IMR-90 (cell line): Measurements from ENCODE around the gene KYAT1. TPM values are rescaled to one million over a fixed set of nuclear protein-coding genes. Genes with fewer than 3 reads are reported as not detected.

Experiments used
- ATAC-seq: fragments of 200-7000 bp; cut with Tn5 transposase; 2 replicates; pipeline ENCODE4 v1.9.1; 2020; ENCODE audit warnings: low read depth, mild to moderate bottlenecking, moderate library complexity
- BruUV-seq: library from RNA; stranded (reverse); fragments of 400-500 nt; replicated peaks from 2 replicates; lab custom pipeline; 2021; lab: Mats Ljungman, UMichigan
- CTCF ChIA-PET: fragments of 300-600 bp; formaldehyde crosslinking; extraction: SDS; loops from one replicate; lab custom pipeline; 2021; ENCODE audit warnings: antibody characterized with exemption; lab: Yijun Ruan, JAX
- POLR2A ChIA-PET: fragments of 300-600 bp; sonication (Branson Sonifier 250); formaldehyde crosslinking; loops from one replicate; lab custom pipeline; 2022; ENCODE audit warnings: antibody characterized with exemption; ENCODE audit not compliant: unreplicated experiment; lab: Charles Lee
- DNase-seq: peaks from one replicate; pipeline ENCODE4 v3.0.0; 2013
- H2AFZ ChIP-seq: replicated peaks from 2 replicates; pipeline ENCODE3; 2013; ENCODE audit warnings: low read length, mild to moderate bottlenecking; ENCODE audit not compliant: poor library complexity
- H2AK5ac ChIP-seq: 2 replicates; pipeline ENCODE4 v1.6.1; 2013; ENCODE audit warnings: low read depth, low read length, inconsistent platforms
- H2AK9ac ChIP-seq: replicated peaks from 2 replicates; pipeline ENCODE3; 2013; ENCODE audit warnings: mild to moderate bottlenecking, low read depth, low read length, moderate library complexity; ENCODE audit not compliant: poor library complexity
- H2BK120ac ChIP-seq: 2 replicates; pipeline ENCODE4 v1.6.1; 2013; ENCODE audit warnings: low read depth, low read length, inconsistent platforms
- H2BK15ac ChIP-seq: 3 replicates; pipeline ENCODE4 v1.6.1; 2013; ENCODE audit warnings: low read depth, low read length, inconsistent platforms
- H2BK20ac ChIP-seq: 2 replicates; pipeline ENCODE4 v1.6.1; 2013; ENCODE audit warnings: low read depth, mild to moderate bottlenecking, inconsistent platforms, low read length, moderate library complexity
- H2BK5ac ChIP-seq: 2 replicates; pipeline ENCODE4 v1.6.1; 2013; ENCODE audit warnings: mild to moderate bottlenecking, low read depth, low read length, inconsistent platforms; ENCODE audit not compliant: poor library complexity, severe bottlenecking
- H3K14ac ChIP-seq: replicated peaks from 2 replicates; pipeline ENCODE4 v1.6.1; 2013; ENCODE audit warnings: low read depth, low read length, inconsistent platforms
- H3K18ac ChIP-seq: 2 replicates; pipeline ENCODE4 v1.6.1; 2013; ENCODE audit warnings: low read depth, low read length, control low read depth
- H3K23ac ChIP-seq: 2 replicates; pipeline ENCODE4 v1.6.1; 2013; ENCODE audit warnings: low read depth, low read length, inconsistent platforms
- H3K27ac ChIP-seq: 2 replicates; pipeline ENCODE4 v1.5.1; 2013; ENCODE audit warnings: mild to moderate bottlenecking, control low read depth, low read length; ENCODE audit not compliant: insufficient read depth
- H3K27me3 ChIP-seq: 2 replicates; pipeline ENCODE4 v1.6.1; 2013; ENCODE audit warnings: low read length; ENCODE audit not compliant: control insufficient read depth, insufficient read depth
- H3K36me3 ChIP-seq: 2 replicates; pipeline ENCODE4 v1.6.1; 2013; ENCODE audit warnings: low read length, mixed read lengths; ENCODE audit not compliant: control insufficient read depth, insufficient read depth
- H3K4ac ChIP-seq: 2 replicates; pipeline ENCODE4 v1.6.1; 2013; ENCODE audit warnings: low read depth, low read length, inconsistent platforms
- H3K4me1 ChIP-seq: 2 replicates; pipeline ENCODE4 v1.6.1; 2013; ENCODE audit warnings: low read length, mixed read lengths; ENCODE audit not compliant: control insufficient read depth, insufficient read depth
- H3K4me2 ChIP-seq: 2 replicates; pipeline ENCODE4 v1.6.1; 2013; ENCODE audit warnings: low read depth, mild to moderate bottlenecking, control low read depth, low read length, moderate library complexity
- H3K4me3 ChIP-seq: 2 replicates; pipeline ENCODE4 v1.5.1; 2013; ENCODE audit warnings: low read depth, mild to moderate bottlenecking, control low read depth, low read length, moderate library complexity; ENCODE audit not compliant: insufficient read depth
- H3K56ac ChIP-seq: 2 replicates; pipeline ENCODE4 v1.6.1; 2013; ENCODE audit warnings: low read length, inconsistent platforms; ENCODE audit not compliant: insufficient read depth; ENCODE audit errors: extremely low read depth
- H3K79me1 ChIP-seq, 2 experiments: 2 replicates each; pipeline ENCODE4 v1.6.1; 2013; ENCODE audit warnings: low read length in 2 of 2, inconsistent platforms in 1 of 2, low read depth in 1 of 2
- H3K9ac ChIP-seq: 2 replicates; pipeline ENCODE4 v1.6.1; 2013; ENCODE audit warnings: low read depth, low read length, control low read depth
- H3K9me1 ChIP-seq: 2 replicates; pipeline ENCODE4 v1.6.1; 2013; ENCODE audit warnings: low read length, inconsistent platforms; ENCODE audit not compliant: insufficient read depth
- H3K9me3 ChIP-seq: 2 replicates; pipeline ENCODE4 v1.6.1; 2013; ENCODE audit warnings: low read length; ENCODE audit not compliant: control insufficient read depth, insufficient read depth
- H4K20me1 ChIP-seq: 2 replicates; pipeline ENCODE4 v1.6.1; 2013; ENCODE audit warnings: low read length, inconsistent platforms; ENCODE audit not compliant: insufficient read depth
- H4K5ac ChIP-seq: 2 replicates; pipeline ENCODE4 v1.6.1; 2013; ENCODE audit warnings: mild to moderate bottlenecking, low read depth, low read length, control low read depth
- H4K8ac ChIP-seq, 2 experiments: 2 replicates each; pipeline ENCODE4 v1.6.1; 2013; ENCODE audit warnings: low read depth in 2 of 2, low read length in 2 of 2, control low read depth in 1 of 2, inconsistent platforms in 1 of 2
- H4K91ac ChIP-seq: 2 replicates; pipeline ENCODE4 v1.6.1; 2013; ENCODE audit warnings: low read depth, low read length, inconsistent platforms; ENCODE audit not compliant: insufficient read depth
- CEBPB ChIP-seq: IDR thresholded peaks from 2 replicates; pipeline ENCODE4 v1.6.1; 2012; ENCODE audit warnings: low read depth, low read length, improper control_type of control experiment
- FOS ChIP-seq: fragments of 150-350 bp; IDR thresholded peaks from 2 replicates; pipeline ENCODE4 v1.6.1; 2016; ENCODE audit warnings: low read depth, low read length
- MAFK ChIP-seq: IDR thresholded peaks from 2 replicates; pipeline ENCODE4 v1.6.1; 2012; ENCODE audit warnings: low read depth, low read length, improper control_type of control experiment
- MAZ ChIP-seq: IDR thresholded peaks from 2 replicates; pipeline ENCODE4 v1.6.1; 2012; ENCODE audit warnings: low read depth, mild to moderate bottlenecking, low read length, improper control_type of control experiment, moderate library complexity, borderline replicate concordance
- NFE2L2 ChIP-seq: fragments of 150-350 bp; IDR thresholded peaks from 2 replicates; pipeline ENCODE4 v1.6.1; 2016; ENCODE audit warnings: low read depth, mild to moderate bottlenecking, low read length
- POLR2A ChIP-seq: IDR thresholded peaks from 2 replicates; pipeline ENCODE4 v1.6.1; 2012; ENCODE audit warnings: mild to moderate bottlenecking, low read depth, low read length
- RAD21 ChIP-seq: IDR thresholded peaks from 2 replicates; pipeline ENCODE4 v1.6.1; 2012; ENCODE audit warnings: low read length, improper control_type of control experiment
- RCOR1 ChIP-seq: IDR thresholded peaks from 2 replicates; pipeline ENCODE4 v1.6.1; 2012; ENCODE audit warnings: mild to moderate bottlenecking, low read length, improper control_type of control experiment; ENCODE audit not compliant: insufficient replicate concordance
- RFX5 ChIP-seq: IDR thresholded peaks from 2 replicates; pipeline ENCODE4 v1.8.0; 2012; ENCODE audit warnings: low read depth, mild to moderate bottlenecking, low read length, moderate library complexity
- SMC3 ChIP-seq: fragments of 150-350 bp; IDR thresholded peaks from 2 replicates; pipeline ENCODE4 v1.6.1; 2016; ENCODE audit warnings: low read depth, mild to moderate bottlenecking, antibody characterized with exemption, low read length, moderate library complexity
- WGBS, 2 experiments: methylation state at CpG; one replicate each; pipeline versions ENCODE4 v1.1.5 to v1.1.7; 2013; ENCODE audit warnings: missing lambda C conversion rate in 2 of 2; ENCODE audit not compliant: insufficient read length in 1 of 2; ENCODE audit errors: extremely low coverage in 2 of 2; 5-methylcytosine and 5-hydroxymethylcytosine counted together
- dilution Hi-C: fragments of 300-500 bp; cut with HindIII; formaldehyde crosslinking; loops from one replicate; pipeline ENCODE4 v1.14.3; 2018; ENCODE audit warnings: low sequenced_read_pairs; ENCODE audit not compliant: unreplicated experiment
- in situ Hi-C: fragments of 300-500 bp; cut with MboI; formaldehyde crosslinking; loops from 3 replicates; pipeline ENCODE4 v1.14.3; 2019; ENCODE audit warnings: low sequenced_read_pairs, inconsistent platforms, mixed read lengths
- intact Hi-C: fragments of 100-400 bp; cut with micrococcal nuclease; formaldehyde crosslinking; loops from 2 replicates; pipeline ENCODE4 v1.10.0; 2022
- polyA plus RNA-seq, 3 experiments: library from polyadenylated mRNA; depleted of rRNA; stranded (reverse); fragments of >200 nt; gene quantifications; 2 replicates each; pipeline ENCODE4 v1.2.3, GENCODE V29; 2012; ENCODE audit warnings: low replicate concordance in 1 of 3
- total RNA-seq: library from RNA; depleted of rRNA; stranded (reverse); fragments of >200 nt; gene quantifications from 2 replicates; pipeline ENCODE4 v1.2.3, GENCODE V29; 2012
- TF ChIP-seq, protein P1 (sequence below): conservative IDR thresholded peaks from 2 replicates; pipeline ENCODE4 v1.5.1; 2012; ENCODE audit warnings: mild to moderate bottlenecking, low read depth, low read length, improper control_type of control experiment
- TF ChIP-seq, protein P2 (sequence below): fragments of 150-350 bp; IDR thresholded peaks from 2 replicates; pipeline ENCODE4 v1.6.1; 2016; ENCODE audit warnings: low read depth, mild to moderate bottlenecking, low read length, moderate library complexity, borderline replicate concordance

KYAT1 gene
- total and polyA plus RNA-seq, 2 of the 4 experiments (the other 2 are of a cell fraction), result 6.8 to 9.5 TPM

DNA sequence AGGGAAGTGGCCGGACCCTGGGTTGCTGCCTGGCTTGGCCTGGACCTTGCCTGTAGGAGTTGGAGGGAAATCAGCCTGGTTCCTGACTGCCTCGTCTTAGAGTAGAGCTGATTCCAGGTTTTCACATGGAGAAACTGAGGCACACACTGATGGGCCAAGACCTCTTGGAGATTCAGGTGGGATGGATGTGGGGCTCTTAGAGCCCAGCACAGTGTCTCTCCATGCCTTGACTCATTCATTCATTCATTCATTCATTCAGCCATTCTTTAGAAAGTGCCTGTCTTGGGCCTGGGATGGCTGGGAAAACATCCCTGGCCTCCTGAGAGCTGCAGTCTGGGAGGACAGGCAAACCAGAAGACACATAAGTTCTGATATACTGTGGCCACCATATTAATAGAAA lies 2.4 kb upstream of the KYAT1 start:
- Histone ChIP-seq H3K14ac (no peak overlapping the region), H3K18ac (no peak overlapping the region), H3K9me1 (peaks cover 33% of the 10 kb centered on the region), H4K91ac (no peak overlapping the region), H2AFZ (no peak overlapping the region), H2AK5ac (no peak overlapping the region), H2BK15ac (no peak overlapping the region), H4K5ac (no peak overlapping the region), H3K27ac (no peak overlapping the region), H3K4ac (peak overlapping the region; percentile 61), H3K23ac (peak overlapping the region; percentile 23; the same call in 1 of the 2 replicates), H2BK5ac (no peak overlapping the region), H3K9ac (no peak overlapping the region), H3K79me1 (peaks cover 27 to 84% of the 10 kb centered on the region in 2 experiments), H3K36me3 (peaks cover 32% of the 10 kb centered on the region), H3K4me1 (peaks cover 19% of the 10 kb centered on the region), H4K20me1 (peaks cover 43% of the 10 kb centered on the region), H3K9me3 (no peaks in the 10 kb centered on the region), H3K4me2 (no peak overlapping the region), H2AK9ac (peak overlapping the region; percentile 67), H3K4me3 (no peak overlapping the region), H3K56ac (no peak overlapping the region), H4K8ac (no peak overlapping the region), H2BK20ac (no peak overlapping the region), H2BK120ac (no peak overlapping the region), H3K27me3 (no peaks in the 10 kb centered on the region)
- in situ Hi-C loops, result no loop called here
- no peak for TF ChIP-seq RCOR1
- TF ChIP-seq SMC3, result no peak
- TF ChIP-seq FOS, result no peak
- no peak for TF ChIP-seq CEBPB
- TF ChIP-seq POLR2A, result no peak
- TF ChIP-seq, protein P1, sequence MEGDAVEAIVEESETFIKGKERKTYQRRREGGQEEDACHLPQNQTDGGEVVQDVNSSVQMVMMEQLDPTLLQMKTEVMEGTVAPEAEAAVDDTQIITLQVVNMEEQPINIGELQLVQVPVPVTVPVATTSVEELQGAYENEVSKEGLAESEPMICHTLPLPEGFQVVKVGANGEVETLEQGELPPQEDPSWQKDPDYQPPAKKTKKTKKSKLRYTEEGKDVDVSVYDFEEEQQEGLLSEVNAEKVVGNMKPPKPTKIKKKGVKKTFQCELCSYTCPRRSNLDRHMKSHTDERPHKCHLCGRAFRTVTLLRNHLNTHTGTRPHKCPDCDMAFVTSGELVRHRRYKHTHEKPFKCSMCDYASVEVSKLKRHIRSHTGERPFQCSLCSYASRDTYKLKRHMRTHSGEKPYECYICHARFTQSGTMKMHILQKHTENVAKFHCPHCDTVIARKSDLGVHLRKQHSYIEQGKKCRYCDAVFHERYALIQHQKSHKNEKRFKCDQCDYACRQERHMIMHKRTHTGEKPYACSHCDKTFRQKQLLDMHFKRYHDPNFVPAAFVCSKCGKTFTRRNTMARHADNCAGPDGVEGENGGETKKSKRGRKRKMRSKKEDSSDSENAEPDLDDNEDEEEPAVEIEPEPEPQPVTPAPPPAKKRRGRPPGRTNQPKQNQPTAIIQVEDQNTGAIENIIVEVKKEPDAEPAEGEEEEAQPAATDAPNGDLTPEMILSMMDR, result no peak
- no peak for TF ChIP-seq NFE2L2
- no peak for TF ChIP-seq MAFK
- no peak for TF ChIP-seq RAD21
- TF ChIP-seq, protein P2, sequence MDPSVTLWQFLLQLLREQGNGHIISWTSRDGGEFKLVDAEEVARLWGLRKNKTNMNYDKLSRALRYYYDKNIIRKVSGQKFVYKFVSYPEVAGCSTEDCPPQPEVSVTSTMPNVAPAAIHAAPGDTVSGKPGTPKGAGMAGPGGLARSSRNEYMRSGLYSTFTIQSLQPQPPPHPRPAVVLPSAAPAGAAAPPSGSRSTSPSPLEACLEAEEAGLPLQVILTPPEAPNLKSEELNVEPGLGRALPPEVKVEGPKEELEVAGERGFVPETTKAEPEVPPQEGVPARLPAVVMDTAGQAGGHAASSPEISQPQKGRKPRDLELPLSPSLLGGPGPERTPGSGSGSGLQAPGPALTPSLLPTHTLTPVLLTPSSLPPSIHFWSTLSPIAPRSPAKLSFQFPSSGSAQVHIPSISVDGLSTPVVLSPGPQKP, result no peak
- TF ChIP-seq MAZ, result no peak
- no peak for TF ChIP-seq RFX5
- ChIA-PET POLR2A (no interaction called here), CTCF (no interaction called here)
- dilution Hi-C loops, result no loop called here
- DNase-seq, result no peak
- no peak for ATAC-seq
- no TSS peak for BruUV-seq
- 86% methylated on average over 1 of the region's 2 CpGs; no CpG with 5 or more reads in 1 of the 2 experiments for WGBS, 2 experiments
- intact Hi-C loops, result loop anchor here (5.0 kb wide), 1 partner anchor 63 kb away; the partner anchor contains the start of genes DOLK and NUP188
